Glutamatergic neuron (in vitro differentiated cells): ENCODE data around the gene SYT1. TPM values are rescaled to one million over a fixed set of nuclear protein-coding genes. Genes with fewer than 3 reads are reported as not detected.

Experiments
- DNase-seq: peaks from one replicate; pipeline ENCODE4 v3.0.0; 2022
- H3K27ac Mint-ChIP-seq: one replicate; pipeline ENCODE4 v1.8.0; 2020; ENCODE audit warnings: mild to moderate bottlenecking, mixed read lengths, inconsistent platforms; ENCODE audit not compliant: unreplicated experiment
- H3K27me3 Mint-ChIP-seq: one replicate; pipeline ENCODE4 v1.8.0; 2020; ENCODE audit warnings: mild to moderate bottlenecking, moderate library complexity, mixed read lengths, inconsistent platforms; ENCODE audit not compliant: unreplicated experiment
- H3K36me3 Mint-ChIP-seq: one replicate; pipeline ENCODE4 v1.8.0; 2020; ENCODE audit warnings: mild to moderate bottlenecking, mixed read lengths, inconsistent platforms; ENCODE audit not compliant: unreplicated experiment
- H3K4me1 Mint-ChIP-seq: one replicate; pipeline ENCODE4 v1.8.0; 2020; ENCODE audit warnings: mild to moderate bottlenecking, low read depth, mixed read lengths, inconsistent platforms; ENCODE audit not compliant: unreplicated experiment
- H3K4me3 Mint-ChIP-seq: one replicate; pipeline ENCODE4 v1.8.0; 2020; ENCODE audit warnings: mild to moderate bottlenecking, mixed read lengths, inconsistent platforms; ENCODE audit not compliant: unreplicated experiment
- H3K9me3 Mint-ChIP-seq: one replicate; pipeline ENCODE4 v1.8.0; 2020; ENCODE audit warnings: mild to moderate bottlenecking, moderate library complexity, mixed read lengths, inconsistent platforms; ENCODE audit not compliant: unreplicated experiment
- total RNA-seq: library from RNA; stranded (reverse); fragmentation: NEBNext Ultra II Directional; extraction: Animal tissue kit (Norgen Biotek cat#: 25700); gene quantifications from one replicate; pipeline ENCODE4 v1.2.1, GENCODE V29; 2021; ENCODE audit not compliant: unreplicated experiment
- TF ChIP-seq, protein P1 (sequence below): fragments of 200-600 bp; sonication (generic); IDR thresholded peaks from one replicate; pipeline ENCODE4 v1.5.0; 2021; ENCODE audit not compliant: partially characterized antibody, unreplicated experiment

The SYT1 gene
- total RNA-seq, 1 donor from 2014 or later: 155 TPM

DNA sequence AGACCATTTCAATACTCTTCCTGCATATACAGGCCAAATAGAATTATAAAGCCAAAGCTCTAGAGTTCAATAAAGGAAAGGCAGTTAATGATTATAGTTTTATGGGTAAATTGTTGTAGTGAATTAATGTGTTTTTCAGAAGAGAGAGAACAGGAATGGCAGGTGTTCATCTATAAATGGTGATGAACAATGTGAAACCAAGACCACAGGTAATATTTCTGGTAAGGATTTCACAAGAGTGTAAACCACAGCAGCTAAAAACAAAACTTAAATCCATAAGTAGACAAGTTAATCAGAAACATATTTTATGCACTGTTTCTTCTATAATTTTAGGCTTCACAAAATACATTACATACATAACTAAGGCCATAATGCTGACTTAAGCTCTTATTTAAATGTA is 204.4 kb downstream of the SYT1 start:
- Mint-ChIP-seq H3K9me3 (peaks cover 1% of the 10 kb centered on the region), H3K27ac (no peak overlapping the region), H3K27me3 (no peaks in the 10 kb centered on the region), H3K36me3 (no peaks in the 10 kb centered on the region), H3K4me3 (no peak overlapping the region), H3K4me1 (no peaks in the 10 kb centered on the region)
- no peak for DNase-seq
- TF ChIP-seq, protein P1, sequence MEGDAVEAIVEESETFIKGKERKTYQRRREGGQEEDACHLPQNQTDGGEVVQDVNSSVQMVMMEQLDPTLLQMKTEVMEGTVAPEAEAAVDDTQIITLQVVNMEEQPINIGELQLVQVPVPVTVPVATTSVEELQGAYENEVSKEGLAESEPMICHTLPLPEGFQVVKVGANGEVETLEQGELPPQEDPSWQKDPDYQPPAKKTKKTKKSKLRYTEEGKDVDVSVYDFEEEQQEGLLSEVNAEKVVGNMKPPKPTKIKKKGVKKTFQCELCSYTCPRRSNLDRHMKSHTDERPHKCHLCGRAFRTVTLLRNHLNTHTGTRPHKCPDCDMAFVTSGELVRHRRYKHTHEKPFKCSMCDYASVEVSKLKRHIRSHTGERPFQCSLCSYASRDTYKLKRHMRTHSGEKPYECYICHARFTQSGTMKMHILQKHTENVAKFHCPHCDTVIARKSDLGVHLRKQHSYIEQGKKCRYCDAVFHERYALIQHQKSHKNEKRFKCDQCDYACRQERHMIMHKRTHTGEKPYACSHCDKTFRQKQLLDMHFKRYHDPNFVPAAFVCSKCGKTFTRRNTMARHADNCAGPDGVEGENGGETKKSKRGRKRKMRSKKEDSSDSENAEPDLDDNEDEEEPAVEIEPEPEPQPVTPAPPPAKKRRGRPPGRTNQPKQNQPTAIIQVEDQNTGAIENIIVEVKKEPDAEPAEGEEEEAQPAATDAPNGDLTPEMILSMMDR: no peak

DNA sequence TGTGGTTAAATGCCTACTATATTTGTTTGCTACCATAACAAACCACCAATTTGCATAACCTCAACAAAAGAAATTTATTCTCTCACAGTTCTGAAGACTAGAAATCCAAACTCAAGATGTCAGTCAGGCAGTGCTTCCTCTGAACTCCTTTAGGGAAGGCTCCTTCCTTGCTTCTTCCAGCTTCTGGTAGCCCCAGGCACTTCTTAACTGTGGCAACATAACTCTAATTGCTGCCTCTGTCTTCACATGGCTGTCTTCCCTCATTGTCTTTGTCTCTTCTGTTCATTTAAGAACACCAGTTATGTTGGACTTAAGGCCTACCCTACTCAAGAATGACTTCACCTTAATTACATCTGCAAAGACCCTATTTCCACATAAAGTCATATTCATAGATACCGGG is 206.9 kb downstream of the SYT1 start:
- TF ChIP-seq, protein P1: no peak
- no peaks in the 10 kb centered on the region for H3K36me3 Mint-ChIP-seq
- H3K9me3 Mint-ChIP-seq: peaks cover 1% of the 10 kb centered on the region
- no peaks in the 10 kb centered on the region for H3K4me1 Mint-ChIP-seq
- H3K27me3 Mint-ChIP-seq: no peaks in the 10 kb centered on the region
- no peak overlapping the region for H3K4me3 Mint-ChIP-seq
- no peak overlapping the region for H3K27ac Mint-ChIP-seq
- DNase-seq: no peak

DNA sequence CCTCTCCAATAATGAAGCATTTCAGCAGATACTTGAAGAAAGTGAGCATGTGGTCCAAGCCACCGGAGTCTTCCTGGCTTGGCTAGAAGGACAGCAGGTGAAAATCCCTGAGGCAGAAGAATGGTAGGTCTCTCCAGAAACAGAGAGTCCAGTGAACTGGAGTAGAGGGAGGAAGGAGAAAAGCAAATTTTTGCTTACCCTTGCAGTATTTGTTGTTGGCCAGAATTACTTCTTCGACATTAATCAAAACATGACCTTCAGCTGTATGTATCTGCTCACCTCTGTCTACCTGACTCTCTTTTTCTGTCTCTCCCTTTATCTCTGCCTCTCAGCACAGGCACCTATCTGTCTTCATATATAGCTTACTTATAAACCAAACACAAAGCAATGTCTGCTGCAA is 208.9 kb downstream of the SYT1 start:
- Mint-ChIP-seq H3K27ac (no peak overlapping the region), H3K4me3 (no peak overlapping the region), H3K36me3 (no peaks in the 10 kb centered on the region), H3K27me3 (no peaks in the 10 kb centered on the region), H3K9me3 (peaks cover 3% of the 10 kb centered on the region), H3K4me1 (no peaks in the 10 kb centered on the region)
- TF ChIP-seq, protein P1: no peak
- DNase-seq: no peak

DNA sequence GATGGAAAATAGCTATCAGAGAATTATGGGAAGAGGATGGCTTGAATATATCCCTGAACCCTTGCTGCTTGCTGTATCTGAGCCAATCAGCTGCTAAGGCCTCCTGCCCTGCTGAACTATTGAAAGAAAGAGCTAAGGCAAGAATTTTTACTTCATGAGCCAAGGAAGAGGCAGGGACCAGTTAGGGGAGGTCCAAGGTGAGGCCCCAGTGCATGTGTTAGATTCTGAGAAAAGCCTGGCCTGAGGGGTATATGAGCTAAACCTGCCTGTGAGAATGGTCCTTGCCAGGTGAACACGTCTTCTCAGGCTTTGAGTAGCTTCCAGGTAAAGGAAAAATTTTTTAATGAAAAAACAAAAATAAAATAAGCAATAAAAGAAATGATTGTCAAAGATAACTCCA is 218.0 kb downstream of the SYT1 start:
- H3K4me3 Mint-ChIP-seq: no peak overlapping the region
- DNase-seq: no peak
- H3K4me1 Mint-ChIP-seq: peaks cover 5% of the 10 kb centered on the region
- H3K27me3 Mint-ChIP-seq: peaks cover 2% of the 10 kb centered on the region
- no peak overlapping the region for H3K27ac Mint-ChIP-seq
- H3K9me3 Mint-ChIP-seq: peaks cover 5% of the 10 kb centered on the region
- TF ChIP-seq, protein P1: no peak
- no peaks in the 10 kb centered on the region for H3K36me3 Mint-ChIP-seq

DNA sequence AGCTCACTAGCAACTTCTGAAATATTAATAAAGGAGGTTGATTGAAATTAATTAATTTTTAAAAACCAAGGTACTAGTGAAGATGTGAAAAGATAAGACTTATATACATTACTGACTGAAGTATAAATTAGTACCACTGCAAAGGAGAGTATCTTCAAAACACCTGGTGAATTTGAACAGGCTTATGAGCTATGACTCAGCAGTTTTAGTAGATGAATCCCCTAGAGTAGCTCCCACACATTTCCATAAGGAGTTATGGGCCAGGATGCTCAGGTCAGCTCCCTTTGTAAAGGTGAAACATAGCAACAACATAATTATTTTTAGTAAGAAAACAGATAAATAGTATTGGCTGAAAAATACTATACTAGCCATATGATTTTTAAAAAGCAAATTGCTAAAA is 218.6 kb downstream of the SYT1 start:
- Mint-ChIP-seq H3K9me3 (peaks cover 5% of the 10 kb centered on the region), H3K27ac (no peak overlapping the region), H3K4me1 (peaks cover 5% of the 10 kb centered on the region), H3K27me3 (peaks cover 2% of the 10 kb centered on the region), H3K36me3 (no peaks in the 10 kb centered on the region), H3K4me3 (no peak overlapping the region)
- TF ChIP-seq, protein P1: no peak
- no peak for DNase-seq
